DMS 273 treated with DMSO at 0.1 percent for 48 hours (cell line): ENCODE measurements around the gene TRIM16.
"Not testable (repeated sequence)": the region's sequence is repeated elsewhere in the genome, so short reads cannot be mapped to it uniquely, and the experiment has no call there.

Source experiments
- DNase-seq: peaks from one replicate; lab custom pipeline; 2025; lab: John Stamatoyannopoulos, UW

TRIM16 gene

GRCh38 chr17:15616828-15617227 lies 67.3 kb downstream of the TRIM16 start:
- not testable (repeated sequence) for DNase-seq

- not testable (repeated sequence) for DNase-seq
These were observed 68.3 kb downstream of the TRIM16 start for GRCh38 chr17:15615850-15616249.

GRCh38 chr17:15613111-15613510 lies 71.0 kb downstream of the TRIM16 start:
- not testable (repeated sequence) for DNase-seq

DNA sequence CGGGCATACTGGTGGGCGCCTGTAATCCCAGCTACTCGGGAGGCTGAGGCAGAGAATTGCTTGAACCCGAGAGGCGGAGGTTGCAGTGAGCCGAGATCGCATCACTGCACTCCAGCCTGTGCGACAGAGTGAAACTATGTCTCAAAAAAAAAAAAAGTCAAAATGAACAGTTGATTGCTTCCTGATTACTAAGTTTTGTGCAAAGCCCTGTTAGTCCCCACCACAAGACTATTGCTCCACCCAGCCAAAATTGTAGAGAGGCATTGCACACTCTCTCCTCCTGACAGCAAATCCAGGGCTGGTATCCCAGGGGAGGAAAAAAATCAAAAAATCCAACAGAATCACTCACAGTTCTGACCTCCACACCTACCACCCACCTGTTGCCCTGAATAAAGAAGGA lies 91.2 kb downstream of the TRIM16 start:
- not testable (repeated sequence) for DNase-seq

GRCh38 chr17:15591986-15592385 lies 92.1 kb downstream of the TRIM16 start:
- DNase-seq, result not testable (repeated sequence)

DNA sequence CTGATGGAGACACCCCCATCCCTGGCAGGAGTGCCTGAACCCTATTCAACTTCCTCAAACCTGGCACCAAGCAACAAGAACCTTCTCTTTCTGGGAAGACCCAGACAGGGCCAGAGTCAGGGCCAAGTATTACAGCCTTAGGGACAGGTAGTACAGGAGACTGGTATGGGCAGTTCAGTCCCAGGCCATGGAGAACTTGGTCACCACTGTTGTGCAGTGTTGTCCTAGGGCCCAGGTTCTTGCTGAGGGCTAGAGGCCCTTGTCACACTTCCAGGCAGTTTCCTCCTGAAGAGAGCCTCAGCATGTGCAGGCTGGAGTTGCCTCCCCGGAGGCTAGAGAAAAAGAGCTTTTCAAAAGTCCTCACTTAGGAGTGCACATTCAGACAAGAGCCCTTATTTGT lies 93.3 kb downstream of the TRIM16 start:
- not testable (repeated sequence) for DNase-seq

- not testable (repeated sequence) for DNase-seq
These were observed 94.3 kb downstream of the TRIM16 start for GRCh38 chr17:15589544-15590536.

- not testable (repeated sequence) for DNase-seq
These were observed 96.1 kb downstream of the TRIM16 start for GRCh38 chr17:15588017-15588416.

- not testable (repeated sequence) for DNase-seq
These were observed 100.8 kb downstream of the TRIM16 start for GRCh38 chr17:15583313-15583712.

GRCh38 chr17:15581462-15581861 lies 102.6 kb downstream of the TRIM16 start:
- not testable (repeated sequence) for DNase-seq
